OCI-LY7 (cell line): Measurements from ENCODE around the gene PRRX1. TPM values are rescaled to one million over a fixed set of nuclear protein-coding genes. Genes with fewer than 3 reads are reported as not detected.

Experiments used
- BruUV-seq: library from RNA; stranded (reverse); fragments of 400-500 nt; replicated peaks from 2 replicates; lab custom pipeline; 2021; lab: Mats Ljungman, UMichigan
- CTCF ChIA-PET: fragments of 300-600 bp; sonication (Branson Sonifier 250); formaldehyde crosslinking; loops from one replicate; lab custom pipeline; 2022; ENCODE audit warnings: antibody characterized with exemption; ENCODE audit not compliant: unreplicated experiment; lab: Charles Lee
- POLR2A ChIA-PET: fragments of 300-600 bp; sonication (Branson Sonifier 250); formaldehyde crosslinking; loops from one replicate; lab custom pipeline; 2022; ENCODE audit warnings: antibody characterized with exemption; lab: Charles Lee
- DNase-seq: peaks from one replicate; pipeline ENCODE4 v3.0.0-alpha.2; 2015; ENCODE audit warnings: low spot score
- H2AFZ ChIP-seq: fragments of 200-600 bp; sonication (generic), shearing (Covaris generic); 2 replicates; pipeline ENCODE4 v1.6.1; 2014; ENCODE audit warnings: mild to moderate bottlenecking, antibody characterized with exemption, low read length, moderate library complexity
- H3K27ac ChIP-seq: fragments of 200-600 bp; sonication (generic); 2 replicates; pipeline ENCODE4 v1.5.1; 2014; ENCODE audit warnings: mixed run types, low read depth, mild to moderate bottlenecking, moderate library complexity, low read length, inconsistent platforms; ENCODE audit not compliant: poor library complexity, severe bottlenecking
- H3K36me3 ChIP-seq: fragments of 200-600 bp; sonication (generic); 2 replicates; pipeline ENCODE4 v1.6.1; 2014; ENCODE audit warnings: mild to moderate bottlenecking, antibody characterized with exemption, low read length, moderate library complexity, mixed read lengths; ENCODE audit not compliant: insufficient read depth
- H3K4me1 ChIP-seq: fragments of 200-600 bp; sonication (generic); 2 replicates; pipeline ENCODE4 v1.5.1; 2014; ENCODE audit warnings: mild to moderate bottlenecking, low read length; ENCODE audit not compliant: insufficient read depth, poor library complexity, severe bottlenecking
- H3K4me2 ChIP-seq: fragments of 200-600 bp; sonication (generic); 2 replicates; pipeline ENCODE4 v1.6.1; 2014; ENCODE audit warnings: mild to moderate bottlenecking, low read length
- H3K4me3 ChIP-seq: fragments of 200-600 bp; sonication (generic); 2 replicates; pipeline ENCODE4 v1.5.1; 2014; ENCODE audit warnings: mild to moderate bottlenecking, low read depth, low read length; ENCODE audit not compliant: poor library complexity, severe bottlenecking
- H3K79me2 ChIP-seq: fragments of 200-600 bp; sonication (generic); 2 replicates; pipeline ENCODE4 v1.6.1; 2016; ENCODE audit warnings: low read depth, mild to moderate bottlenecking, low read length, moderate library complexity, mixed read lengths; ENCODE audit not compliant: insufficient read depth
- H3K9me2 ChIP-seq: fragments of 200-600 bp; sonication (generic); 2 replicates; pipeline ENCODE4 v1.6.1; 2016; ENCODE audit warnings: mild to moderate bottlenecking, low read length, mixed read lengths; ENCODE audit not compliant: insufficient read depth
- H3K9me3 ChIP-seq: fragments of 200-600 bp; sonication (generic); 2 replicates; pipeline ENCODE4 v1.6.1; 2014; ENCODE audit warnings: mild to moderate bottlenecking, mixed run types, low read length, mixed read lengths
- H4K20me1 ChIP-seq: fragments of 200-600 bp; sonication (generic); 2 replicates; pipeline ENCODE4 v1.6.1; 2014; ENCODE audit warnings: mild to moderate bottlenecking, antibody characterized with exemption, low read length, moderate library complexity, mixed read lengths; ENCODE audit not compliant: insufficient read depth
- EZH2phosphoT487 ChIP-seq: fragments of 200-600 bp; sonication (generic); IDR thresholded peaks from 2 replicates; pipeline ENCODE4 v1.6.1; 2018; ENCODE audit warnings: low read depth, borderline replicate concordance, mild to moderate bottlenecking, mixed run types, antibody characterized with exemption, low read length, moderate library complexity, mixed read lengths
- intact Hi-C: fragments of 100-400 bp; cut with micrococcal nuclease; formaldehyde crosslinking; loops from one replicate; pipeline ENCODE4 v1.10.0; 2022; ENCODE audit not compliant: unreplicated experiment
- total RNA-seq, 2 experiments: library from RNA; depleted of rRNA in 1 of 2; stranded (reverse); fragments of >200 nt in 1 of 2; shearing (Covaris generic) in 1 of 2; gene quantifications; 2 replicates each; pipeline ENCODE4 v1.2.3, GENCODE V29; 2014 to 2022
- TF ChIP-seq, protein P1 (sequence below): fragments of 200-600 bp; sonication (generic); conservative IDR thresholded peaks from 2 replicates; pipeline ENCODE4 v1.5.1; 2014; ENCODE audit warnings: mild to moderate bottlenecking, antibody characterized with exemption, low read length, moderate library complexity, mixed read lengths

The PRRX1 gene
- total RNA-seq, 2 experiments from 2014 or later, result not detected

DNA sequence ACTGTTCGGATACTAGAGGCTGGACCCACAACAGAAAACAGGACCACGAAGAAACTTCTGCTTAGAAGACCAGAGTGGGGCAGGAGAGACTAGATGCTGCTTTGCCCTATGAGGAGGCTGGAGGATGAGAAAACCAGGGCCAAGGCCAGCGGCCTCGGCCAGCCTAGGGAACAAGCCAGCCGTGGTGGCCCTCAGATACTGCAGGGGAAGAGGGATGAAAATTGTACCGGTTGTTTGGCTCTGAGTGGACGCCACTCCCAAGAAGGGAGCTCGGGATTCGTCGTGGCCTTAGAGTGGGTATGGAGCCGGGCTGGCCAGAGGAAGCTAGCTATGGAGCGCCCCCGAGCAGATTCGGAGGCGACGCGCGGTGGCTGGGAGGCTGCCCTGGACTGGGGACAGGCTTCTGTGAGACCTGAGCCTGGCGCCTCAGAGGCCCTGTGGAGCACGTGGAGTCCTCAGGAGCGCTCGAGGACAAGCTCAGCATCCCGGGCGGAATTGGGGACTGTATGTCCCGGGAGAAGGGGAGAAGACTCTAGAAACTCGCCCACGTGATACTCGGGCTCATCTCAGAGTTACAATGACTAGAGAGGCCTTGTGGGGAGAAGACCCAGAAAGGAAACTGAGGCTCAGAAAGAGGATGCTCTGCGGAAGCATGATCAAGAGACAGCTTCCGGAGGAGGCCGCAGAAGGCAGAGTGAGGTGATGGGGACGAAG is 2.8 kb downstream of the PRRX1 start:
- Histone ChIP-seq H3K4me1 (no peaks in the 10 kb centered on the region), H2AFZ (no peak overlapping the region), H3K9me3 (no peaks in the 10 kb centered on the region), H3K9me2 (no peaks in the 10 kb centered on the region), H3K36me3 (no peaks in the 10 kb centered on the region), H3K4me3 (no peak overlapping the region), H3K4me2 (no peak overlapping the region), H3K27ac (no peak overlapping the region), H4K20me1 (no peaks in the 10 kb centered on the region), H3K79me2 (no peaks in the 10 kb centered on the region)
- ChIA-PET CTCF (no interaction called here), POLR2A (no interaction called here)
- no peak for DNase-seq
- BruUV-seq, result no TSS peak
- no peak for TF ChIP-seq EZH2phosphoT487
- TF ChIP-seq, protein P1, sequence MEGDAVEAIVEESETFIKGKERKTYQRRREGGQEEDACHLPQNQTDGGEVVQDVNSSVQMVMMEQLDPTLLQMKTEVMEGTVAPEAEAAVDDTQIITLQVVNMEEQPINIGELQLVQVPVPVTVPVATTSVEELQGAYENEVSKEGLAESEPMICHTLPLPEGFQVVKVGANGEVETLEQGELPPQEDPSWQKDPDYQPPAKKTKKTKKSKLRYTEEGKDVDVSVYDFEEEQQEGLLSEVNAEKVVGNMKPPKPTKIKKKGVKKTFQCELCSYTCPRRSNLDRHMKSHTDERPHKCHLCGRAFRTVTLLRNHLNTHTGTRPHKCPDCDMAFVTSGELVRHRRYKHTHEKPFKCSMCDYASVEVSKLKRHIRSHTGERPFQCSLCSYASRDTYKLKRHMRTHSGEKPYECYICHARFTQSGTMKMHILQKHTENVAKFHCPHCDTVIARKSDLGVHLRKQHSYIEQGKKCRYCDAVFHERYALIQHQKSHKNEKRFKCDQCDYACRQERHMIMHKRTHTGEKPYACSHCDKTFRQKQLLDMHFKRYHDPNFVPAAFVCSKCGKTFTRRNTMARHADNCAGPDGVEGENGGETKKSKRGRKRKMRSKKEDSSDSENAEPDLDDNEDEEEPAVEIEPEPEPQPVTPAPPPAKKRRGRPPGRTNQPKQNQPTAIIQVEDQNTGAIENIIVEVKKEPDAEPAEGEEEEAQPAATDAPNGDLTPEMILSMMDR, result no peak
- intact Hi-C loops, result no loop called here

DNA sequence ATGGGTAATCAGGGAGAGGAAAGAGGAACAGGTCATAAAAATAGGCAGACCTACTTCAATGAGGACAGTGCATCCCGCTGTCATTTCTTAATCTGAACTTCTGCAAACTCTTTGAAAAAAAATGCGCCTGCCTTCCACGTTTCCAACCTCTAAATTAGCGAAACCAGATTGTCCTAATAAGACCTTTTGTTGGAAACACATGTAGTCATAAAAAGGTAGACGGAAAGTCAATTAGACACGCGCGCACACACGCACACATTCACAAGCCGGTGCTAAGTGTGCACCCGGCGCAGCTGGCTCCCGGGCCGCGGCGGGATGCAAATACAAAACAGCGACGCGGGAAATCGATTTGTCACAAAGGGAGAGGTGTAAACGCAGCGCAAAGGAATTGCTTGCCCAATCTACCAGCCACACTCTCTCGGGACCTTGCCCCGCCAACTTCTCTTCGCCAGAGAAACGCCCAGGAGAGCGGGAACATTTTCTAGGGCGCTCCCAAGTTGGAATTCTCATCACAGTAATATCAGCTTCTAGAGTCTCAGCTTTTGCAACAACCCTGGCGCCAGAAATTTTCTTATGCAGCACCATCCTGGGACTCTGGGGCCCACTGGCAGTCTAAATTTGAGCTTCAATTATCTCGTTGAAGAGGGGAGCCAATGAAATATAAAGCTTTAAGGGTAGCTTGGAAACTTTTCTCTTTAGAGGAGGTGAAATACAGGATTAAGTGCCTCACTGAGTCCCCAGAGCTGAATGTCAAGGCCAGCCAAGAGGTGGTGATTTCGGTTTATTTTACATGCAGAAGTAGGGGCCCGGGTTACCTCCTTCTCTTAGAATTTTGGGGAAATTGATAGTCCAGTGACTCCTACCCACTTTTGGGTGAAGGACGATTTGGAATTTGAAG is 4.5 kb downstream of the PRRX1 start:
- no TSS peak for BruUV-seq
- no peak overlapping the region for H3K27ac ChIP-seq

More for the DNA sequence above, 4.5 kb downstream of the PRRX1 start:
- H3K9me3 ChIP-seq, result no peaks in the 10 kb centered on the region
- intact Hi-C loops, result no loop called here
- ChIA-PET POLR2A (interaction anchor here (0.6 kb wide), 1 partner anchor 10 kb away, joined by 3 read pairs; no protein-coding TSS in a partner anchor), CTCF (no interaction called here)
- no peaks in the 10 kb centered on the region for H3K79me2 ChIP-seq
- no peaks in the 10 kb centered on the region for H3K4me1 ChIP-seq
- DNase-seq, result no peak
- H3K36me3 ChIP-seq, result no peaks in the 10 kb centered on the region
- H2AFZ ChIP-seq, result no peak overlapping the region
- no peak overlapping the region for H3K4me2 ChIP-seq
- no peak overlapping the region for H3K4me3 ChIP-seq
- no peak for TF ChIP-seq EZH2phosphoT487
- TF ChIP-seq, protein P1, result no peak
- H3K9me2 ChIP-seq, result no peaks in the 10 kb centered on the region
- no peaks in the 10 kb centered on the region for H4K20me1 ChIP-seq
